ENCODE measurements around the gene FLNB.

Gene FLNB

DNA sequence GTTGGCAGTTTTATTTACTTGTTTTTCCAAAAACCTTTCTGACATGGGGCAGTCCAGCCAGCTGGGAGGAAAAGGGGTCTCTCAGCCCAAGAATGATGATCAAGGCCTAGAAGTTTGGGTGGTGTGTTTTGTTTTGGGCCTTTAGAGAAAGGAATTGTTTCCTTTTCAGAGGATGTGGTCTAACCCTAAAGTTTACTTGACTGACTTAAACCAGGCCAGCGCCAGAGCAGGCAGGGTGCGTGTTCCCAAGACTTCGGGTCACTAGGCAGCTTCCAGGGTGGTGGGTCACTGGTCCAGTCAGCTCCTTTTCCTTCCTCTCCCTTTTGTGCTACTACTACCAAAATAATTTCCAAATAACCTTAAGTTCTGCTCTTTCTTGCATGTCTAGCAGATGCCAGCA lies 4.9 kb downstream of the FLNB start:
- Histone ChIP-seq H3K36me3 (ENCODE audit: insufficient read depth, low read length) (peaks cover 5% of the 10 kb centered on the region), H3K4me3 (ENCODE audit: low read depth in 1 of 2, low read length in 2 of 2) (no peak overlapping the region), H3K27ac (ENCODE audit: low read depth, low read length) (peak overlapping the region; percentile 60), H3K9me3 (ENCODE audit: low read length) (no peaks in the 10 kb centered on the region), H3K4me1 (ENCODE audit: insufficient read depth, low read length) (peaks cover 56% of the 10 kb centered on the region), H3K9ac (ENCODE audit: low read length) (peak overlapping the region; percentile 23), H3K27me3 (ENCODE audit: control insufficient read depth in 1 of 2, insufficient read depth in 2 of 2, low read length in 2 of 2) (no peaks in the 10 kb centered on the region)

DNA sequence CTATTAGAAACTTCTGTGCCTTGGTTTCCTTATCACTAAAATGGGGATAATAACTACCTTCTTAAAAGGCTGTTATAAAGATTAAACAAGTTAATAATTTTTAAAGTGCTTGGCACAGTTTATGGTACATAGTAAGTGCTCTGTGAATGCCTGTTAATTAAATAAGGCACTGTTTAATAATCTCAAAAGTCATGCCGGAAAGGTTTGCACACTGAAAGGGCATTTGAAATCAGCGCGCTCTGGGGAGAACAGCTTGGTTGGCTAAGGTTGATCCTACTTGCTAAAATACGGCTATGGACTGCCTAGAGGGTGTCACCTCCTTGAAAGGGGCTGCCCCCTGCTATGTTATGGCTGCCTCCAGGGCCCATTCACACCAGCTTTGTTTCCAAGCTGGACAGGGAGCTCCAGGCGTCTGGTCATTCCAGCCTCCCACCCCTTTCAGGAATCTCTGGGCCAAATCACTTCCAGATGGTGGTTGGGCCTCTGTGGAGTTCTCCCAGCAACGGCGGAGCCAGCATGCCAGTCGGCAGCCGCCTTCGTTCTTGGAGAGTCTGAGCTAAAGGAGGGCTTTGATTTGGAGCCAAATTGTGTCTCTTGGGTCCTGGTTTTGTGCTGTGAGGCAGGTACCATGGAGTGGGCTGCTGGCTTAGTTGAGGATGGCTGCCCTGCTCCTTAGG lies 5.9 kb downstream of the FLNB start:
- H3K9ac ChIP-seq (ENCODE audit: low read length) = no peak overlapping the region
- no peaks in the 10 kb centered on the region for H3K9me3 ChIP-seq (ENCODE audit: low read length)
- H3K27ac ChIP-seq (ENCODE audit: low read depth, low read length) = peak overlapping the region; percentile 60
- H3K4me1 ChIP-seq (ENCODE audit: insufficient read depth, low read length) = peaks cover 65% of the 10 kb centered on the region
- H3K36me3 ChIP-seq (ENCODE audit: insufficient read depth, low read length) = peaks cover 5% of the 10 kb centered on the region
- no peaks in the 10 kb centered on the region for H3K27me3 ChIP-seq (ENCODE audit: control insufficient read depth in 1 of 2, insufficient read depth in 2 of 2, low read length in 2 of 2)
- H3K4me3 ChIP-seq (ENCODE audit: low read depth in 1 of 2, low read length in 2 of 2) = peak overlapping the region in 1 of 2 donors; percentile 16

DNA sequence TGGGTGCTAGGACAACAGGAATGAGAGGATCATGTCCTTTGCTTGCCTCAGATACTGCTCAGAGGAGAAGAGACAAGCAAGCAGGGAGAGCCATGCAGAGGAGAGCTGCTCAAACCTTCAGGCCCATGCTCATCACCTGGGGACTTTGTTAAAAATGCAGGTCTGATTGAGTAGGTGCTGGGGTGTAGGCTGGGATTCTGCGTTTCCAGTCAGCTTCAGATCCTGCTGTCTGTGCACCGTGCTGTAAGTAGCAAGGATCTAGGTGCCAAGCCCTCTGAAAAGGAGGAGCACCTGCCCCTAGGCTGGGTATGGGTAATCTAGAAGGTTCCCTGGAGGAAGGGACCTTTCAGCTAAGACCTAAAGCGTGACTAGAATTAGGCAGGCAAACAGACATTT lies 7.3 kb downstream of the FLNB start:
- Histone ChIP-seq H3K4me1 (ENCODE audit: insufficient read depth, low read length) (peaks cover 75% of the 10 kb centered on the region), H3K9ac (ENCODE audit: low read length) (peak overlapping the region; percentile 6), H3K27me3 (ENCODE audit: control insufficient read depth in 1 of 2, insufficient read depth in 2 of 2, low read length in 2 of 2) (no peaks in the 10 kb centered on the region), H3K36me3 (ENCODE audit: insufficient read depth, low read length) (peaks cover 5% of the 10 kb centered on the region), H3K27ac (ENCODE audit: low read depth, low read length) (peak overlapping the region; percentile 21), H3K9me3 (ENCODE audit: low read length) (no peaks in the 10 kb centered on the region), H3K4me3 (ENCODE audit: low read depth in 1 of 2, low read length in 2 of 2) (no peak overlapping the region)

DNA sequence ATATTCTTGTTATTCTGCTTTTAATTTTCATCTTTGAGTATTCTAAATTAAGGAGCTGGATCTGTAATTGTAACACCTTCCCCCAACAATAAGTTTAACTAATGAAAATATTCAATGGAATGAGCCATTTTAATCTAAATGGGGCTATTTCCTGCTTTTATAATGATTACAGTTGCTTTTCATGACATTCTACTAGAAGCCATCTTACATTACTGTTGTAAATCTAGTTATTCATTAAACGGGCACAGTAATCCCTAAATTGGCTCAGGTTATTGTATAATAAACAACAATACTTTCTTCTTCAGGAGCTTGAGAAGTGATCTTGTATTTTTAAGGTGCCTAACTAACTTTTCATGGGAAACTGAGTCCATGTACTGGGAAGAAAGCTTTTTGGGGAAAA lies 8.5 kb downstream of the FLNB start:
- Histone ChIP-seq H3K9ac (ENCODE audit: low read length) (no peak overlapping the region), H3K27me3 (ENCODE audit: control insufficient read depth in 1 of 2, insufficient read depth in 2 of 2, low read length in 2 of 2) (no peaks in the 10 kb centered on the region), H3K36me3 (ENCODE audit: insufficient read depth, low read length) (peaks cover 5% of the 10 kb centered on the region), H3K4me3 (ENCODE audit: low read depth in 1 of 2, low read length in 2 of 2) (no peak overlapping the region), H3K27ac (ENCODE audit: low read depth, low read length) (no peak overlapping the region), H3K4me1 (ENCODE audit: insufficient read depth, low read length) (peaks cover 80% of the 10 kb centered on the region), H3K9me3 (ENCODE audit: low read length) (no peaks in the 10 kb centered on the region)

DNA sequence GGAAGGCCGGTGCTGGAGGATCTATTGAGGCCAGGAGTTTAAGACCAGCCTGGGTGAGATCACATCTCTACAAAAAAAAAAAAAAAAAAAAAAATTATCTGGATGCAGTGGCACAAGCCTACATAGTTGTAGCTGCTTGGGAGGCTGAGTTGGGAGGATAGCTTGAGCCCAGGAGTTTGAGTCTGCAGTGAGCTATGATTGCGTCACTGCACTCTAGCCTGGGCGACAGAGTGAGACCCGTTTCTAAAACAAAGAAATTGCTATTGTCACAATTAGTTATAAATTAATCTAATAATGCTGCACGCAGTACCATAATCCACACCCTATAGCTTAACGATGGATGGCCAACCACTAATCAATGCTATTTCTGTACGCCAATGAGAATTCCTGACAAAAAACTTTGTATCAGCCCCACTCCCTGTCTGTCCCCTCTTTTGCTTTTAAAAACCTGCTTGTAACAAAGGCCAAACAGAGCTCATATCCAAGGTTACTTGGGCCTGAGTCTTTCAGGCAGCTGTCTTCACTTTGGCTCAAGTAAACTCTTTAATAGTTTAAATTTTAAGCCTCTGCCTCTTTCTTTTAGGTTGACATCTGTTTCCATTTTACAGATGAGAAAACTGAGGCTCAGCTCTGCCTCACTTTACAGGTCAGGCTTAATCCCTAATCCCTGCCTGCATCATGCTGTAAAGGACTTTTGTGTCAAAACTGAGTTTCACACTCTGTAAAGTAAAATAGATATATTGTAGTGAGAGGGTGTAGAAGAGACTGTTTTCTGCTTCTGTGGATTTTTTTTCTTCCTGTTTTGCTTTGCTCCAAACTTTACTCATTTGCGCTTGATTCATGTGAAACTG lies 10.9 kb downstream of the FLNB start:
- peak overlapping the region; percentile 61 for H3K27ac ChIP-seq (ENCODE audit: low read depth, low read length)
- H3K9ac ChIP-seq (ENCODE audit: low read length) = no peak overlapping the region
- H3K9me3 ChIP-seq (ENCODE audit: low read length) = no peaks in the 10 kb centered on the region
- H3K4me3 ChIP-seq (ENCODE audit: low read depth in 1 of 2, low read length in 2 of 2) = no peak overlapping the region
- H3K36me3 ChIP-seq (ENCODE audit: insufficient read depth, low read length) = peaks cover 5% of the 10 kb centered on the region
- peaks cover 83% of the 10 kb centered on the region for H3K4me1 ChIP-seq (ENCODE audit: insufficient read depth, low read length)
- no peaks in the 10 kb centered on the region for H3K27me3 ChIP-seq (ENCODE audit: control insufficient read depth in 1 of 2, insufficient read depth in 2 of 2, low read length in 2 of 2)

DNA sequence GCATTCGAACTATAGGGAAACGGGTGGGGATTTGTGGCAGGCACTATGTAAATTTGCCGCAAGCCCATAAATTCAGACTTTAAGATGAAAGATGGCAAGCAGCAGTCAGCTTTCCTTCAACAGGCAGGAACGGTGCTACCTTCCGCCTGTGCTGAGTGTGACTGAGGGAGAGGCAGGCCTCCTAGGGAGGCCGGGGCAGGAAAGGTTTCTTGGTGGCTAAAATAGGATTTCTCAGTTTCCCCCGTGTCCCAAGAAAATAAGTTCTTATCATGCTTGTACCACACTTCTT lies 12.5 kb downstream of the FLNB start:
- Histone ChIP-seq H3K9me3 (ENCODE audit: low read length) (no peaks in the 10 kb centered on the region), H3K9ac (ENCODE audit: low read length) (peak overlapping the region; percentile 63), H3K27ac (ENCODE audit: low read depth, low read length) (peak overlapping the region; percentile 61), H3K36me3 (ENCODE audit: insufficient read depth, low read length) (no peaks in the 10 kb centered on the region), H3K4me1 (ENCODE audit: insufficient read depth, low read length) (peaks cover 81% of the 10 kb centered on the region), H3K4me3 (ENCODE audit: low read depth in 1 of 2, low read length in 2 of 2) (no peak overlapping the region), H3K27me3 (ENCODE audit: control insufficient read depth in 1 of 2, insufficient read depth in 2 of 2, low read length in 2 of 2) (no peaks in the 10 kb centered on the region)

DNA sequence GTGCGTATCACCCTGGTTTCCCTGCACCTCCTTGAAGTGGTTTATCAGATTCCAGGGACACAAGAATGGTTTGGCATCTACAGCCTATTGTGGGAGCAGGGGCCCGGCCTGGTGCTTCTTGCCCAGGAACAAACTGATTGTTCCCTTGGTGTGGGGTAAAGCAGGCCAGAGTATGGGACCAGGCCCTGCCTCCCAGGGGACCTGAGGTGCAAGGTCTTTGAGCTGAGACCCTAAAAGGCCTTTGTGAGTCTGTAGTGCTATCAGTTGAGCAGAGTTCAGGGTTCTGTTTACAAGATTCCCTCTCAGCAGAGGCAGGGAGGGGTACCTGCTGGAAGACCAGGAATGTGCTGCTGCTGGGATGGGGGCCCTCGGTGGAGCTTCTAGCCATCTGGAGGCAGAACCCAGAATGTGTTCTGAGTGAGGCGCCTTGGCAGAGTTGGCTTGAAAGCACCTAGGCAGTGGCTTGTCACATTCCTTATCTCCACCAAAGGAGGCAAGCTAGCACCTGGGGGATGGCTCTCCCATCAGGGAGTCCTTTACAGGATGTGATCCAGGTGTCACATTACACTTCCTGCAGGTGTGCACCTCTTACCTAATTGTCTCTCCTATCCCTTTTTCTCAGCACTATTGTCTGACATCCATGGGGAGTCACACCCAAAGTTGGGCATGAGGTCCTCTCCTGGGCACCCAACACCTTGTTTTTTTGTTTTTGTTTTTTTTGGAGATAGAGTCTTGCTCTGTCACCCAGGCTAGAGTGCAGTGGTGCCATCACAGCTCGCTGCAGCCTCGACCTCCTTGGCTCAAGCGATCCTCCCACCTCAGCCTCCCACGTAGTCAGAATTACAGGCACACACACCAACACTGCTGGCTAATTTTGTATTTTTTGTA lies 13.1 kb downstream of the FLNB start:
- no peak overlapping the region for H3K4me3 ChIP-seq (ENCODE audit: low read depth in 1 of 2, low read length in 2 of 2)
- H3K9ac ChIP-seq (ENCODE audit: low read length) = peak overlapping the region; percentile 63
- peak overlapping the region; percentile 61 for H3K27ac ChIP-seq (ENCODE audit: low read depth, low read length)
- H3K27me3 ChIP-seq (ENCODE audit: control insufficient read depth in 1 of 2, insufficient read depth in 2 of 2, low read length in 2 of 2) = no peaks in the 10 kb centered on the region
- no peaks in the 10 kb centered on the region for H3K36me3 ChIP-seq (ENCODE audit: insufficient read depth, low read length)
- H3K4me1 ChIP-seq (ENCODE audit: insufficient read depth, low read length) = peaks cover 84% of the 10 kb centered on the region
- H3K9me3 ChIP-seq (ENCODE audit: low read length) = no peaks in the 10 kb centered on the region

DNA sequence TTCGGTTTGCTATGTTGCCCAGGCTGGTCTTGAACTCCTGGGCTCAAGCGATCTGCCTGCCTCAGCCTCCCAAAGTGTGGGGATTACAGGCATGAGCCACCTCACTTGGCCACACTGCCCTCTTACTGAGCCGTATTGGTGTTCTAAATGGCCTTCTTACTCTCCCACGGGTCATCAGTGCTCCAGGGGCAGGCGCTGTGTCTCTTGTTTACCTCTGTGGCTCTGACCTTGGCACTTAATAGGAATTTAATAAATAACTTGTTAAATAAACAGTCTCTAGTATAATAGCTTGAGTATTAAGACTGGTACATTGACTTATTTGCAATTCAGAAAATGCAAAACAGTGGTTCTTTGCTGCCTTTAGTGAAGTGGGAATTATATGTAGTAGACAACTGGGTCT lies 13.7 kb downstream of the FLNB start:
- Histone ChIP-seq H3K4me1 (ENCODE audit: insufficient read depth, low read length) (peaks cover 90% of the 10 kb centered on the region), H3K4me3 (ENCODE audit: low read depth in 1 of 2, low read length in 2 of 2) (no peak overlapping the region), H3K27me3 (ENCODE audit: control insufficient read depth in 1 of 2, insufficient read depth in 2 of 2, low read length in 2 of 2) (no peaks in the 10 kb centered on the region), H3K9me3 (ENCODE audit: low read length) (no peaks in the 10 kb centered on the region), H3K9ac (ENCODE audit: low read length) (no peak overlapping the region), H3K36me3 (ENCODE audit: insufficient read depth, low read length) (no peaks in the 10 kb centered on the region), H3K27ac (ENCODE audit: low read depth, low read length) (no peak overlapping the region)

DNA sequence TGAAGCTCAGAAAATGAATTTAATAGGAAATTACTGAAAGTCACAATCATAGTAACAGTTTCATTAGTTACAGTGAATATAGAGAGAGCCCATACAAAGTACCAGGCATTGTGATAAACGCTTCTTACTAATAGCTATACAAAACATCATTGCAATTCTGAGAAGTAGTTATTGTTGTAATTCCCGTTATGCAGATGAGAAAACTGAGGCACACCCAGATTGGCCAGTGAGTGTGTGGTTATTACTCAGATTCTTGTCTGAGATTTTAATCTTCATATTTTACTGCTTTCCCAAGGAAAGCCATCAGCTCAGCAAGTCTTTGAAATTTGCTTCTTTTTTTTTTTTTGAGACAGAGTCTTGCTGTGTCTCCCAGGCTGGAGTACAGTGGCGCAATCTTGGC lies 14.3 kb downstream of the FLNB start:
- Histone ChIP-seq H3K4me3 (ENCODE audit: low read depth in 1 of 2, low read length in 2 of 2) (no peak overlapping the region), H3K9me3 (ENCODE audit: low read length) (no peaks in the 10 kb centered on the region), H3K9ac (ENCODE audit: low read length) (no peak overlapping the region), H3K27ac (ENCODE audit: low read depth, low read length) (no peak overlapping the region), H3K4me1 (ENCODE audit: insufficient read depth, low read length) (peaks cover 92% of the 10 kb centered on the region), H3K27me3 (ENCODE audit: control insufficient read depth in 1 of 2, insufficient read depth in 2 of 2, low read length in 2 of 2) (no peaks in the 10 kb centered on the region), H3K36me3 (ENCODE audit: insufficient read depth, low read length) (no peaks in the 10 kb centered on the region)

DNA sequence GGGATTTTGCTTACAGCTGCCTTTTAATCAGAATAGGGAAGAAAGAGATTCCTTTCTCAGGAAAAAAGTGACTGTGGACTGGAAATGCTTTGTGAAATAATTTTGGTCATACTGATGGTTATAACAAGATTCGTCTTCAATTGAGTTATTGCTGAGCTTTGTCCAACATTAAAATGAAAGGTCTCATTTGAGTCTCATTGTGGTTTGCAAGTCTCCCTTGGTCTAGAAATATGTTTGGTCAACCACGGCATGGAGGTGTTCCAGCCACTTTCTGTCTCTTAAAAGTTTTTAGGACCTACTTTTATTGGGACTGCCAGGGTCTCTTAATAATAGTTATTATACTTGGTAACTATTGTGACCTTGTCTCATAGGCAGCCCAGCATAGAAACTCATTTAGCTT lies 15.3 kb downstream of the FLNB start:
- no peaks in the 10 kb centered on the region for H3K27me3 ChIP-seq (ENCODE audit: control insufficient read depth in 1 of 2, insufficient read depth in 2 of 2, low read length in 2 of 2)
- no peaks in the 10 kb centered on the region for H3K9me3 ChIP-seq (ENCODE audit: low read length)
- H3K27ac ChIP-seq (ENCODE audit: low read depth, low read length) = no peak overlapping the region
- no peak overlapping the region for H3K4me3 ChIP-seq (ENCODE audit: low read depth in 1 of 2, low read length in 2 of 2)
- H3K36me3 ChIP-seq (ENCODE audit: insufficient read depth, low read length) = no peaks in the 10 kb centered on the region
- no peak overlapping the region for H3K9ac ChIP-seq (ENCODE audit: low read length)
- H3K4me1 ChIP-seq (ENCODE audit: insufficient read depth, low read length) = peaks cover 89% of the 10 kb centered on the region

DNA sequence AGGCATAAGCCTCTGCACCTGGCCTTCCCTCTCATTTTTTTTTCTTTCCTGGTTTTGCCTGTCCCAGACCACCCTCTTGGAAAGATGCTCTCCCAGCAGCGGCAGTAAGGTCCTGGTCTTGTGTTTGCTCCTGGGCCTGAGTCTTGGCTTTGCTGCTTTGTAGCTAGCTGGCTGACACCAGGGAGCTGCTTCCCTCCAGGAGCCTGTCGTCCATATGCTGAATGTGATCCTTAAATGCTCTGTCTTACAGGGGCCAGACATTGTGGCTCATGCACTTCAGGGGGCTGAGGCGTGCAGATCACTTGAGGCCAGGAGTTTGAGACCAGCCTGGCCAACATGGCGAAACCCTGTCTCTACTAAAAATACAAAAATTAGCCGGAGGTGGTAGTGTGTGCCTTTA lies 17.2 kb downstream of the FLNB start:
- Histone ChIP-seq H3K4me3 (ENCODE audit: low read depth in 1 of 2, low read length in 2 of 2) (peak overlapping the region in 1 of 2 donors; percentile 25), H3K9ac (ENCODE audit: low read length) (peak overlapping the region; percentile 41), H3K9me3 (ENCODE audit: low read length) (no peaks in the 10 kb centered on the region), H3K36me3 (ENCODE audit: insufficient read depth, low read length) (no peaks in the 10 kb centered on the region), H3K27ac (ENCODE audit: low read depth, low read length) (peak overlapping the region; percentile 47), H3K27me3 (ENCODE audit: control insufficient read depth in 1 of 2, insufficient read depth in 2 of 2, low read length in 2 of 2) (no peaks in the 10 kb centered on the region), H3K4me1 (ENCODE audit: insufficient read depth, low read length) (peaks cover 78% of the 10 kb centered on the region)
